ENCODE data around the gene PRDM16. TPM values are rescaled to one million over a fixed set of nuclear protein-coding genes. Genes with fewer than 3 reads are reported as not detected.
A peak's percentile ranks its signal among the peaks of the same experiment; 100 is the strongest.

The PRDM16 gene
- total RNA-seq, 1 donor from 2014 or later, result 0.43 TPM

GRCh38 chr1:3217979-3218679, 149.1 kb downstream of the PRDM16 start:
- Histone ChIP-seq H3K27ac (ENCODE audit: low read depth, low read length) (no peak overlapping the region), H2AFZ (ENCODE audit: low read depth, low read length) (no peak overlapping the region), H3K4me2 (ENCODE audit: low read length) (peak overlapping the region; percentile 80), H3K9ac (ENCODE audit: low read length) (no peak overlapping the region), H3K9me3 (ENCODE audit: insufficient read depth, low read depth, low read length) (no peaks in the 10 kb centered on the region), H3K4me3 (ENCODE audit: insufficient read depth, low read depth, low read length) (no peak overlapping the region), H3K36me3 (ENCODE audit: insufficient read depth, low read length) (no peaks in the 10 kb centered on the region), H3K79me2 (ENCODE audit: insufficient read depth, low read length) (no peaks in the 10 kb centered on the region), H3K4me1 (ENCODE audit: insufficient read depth, low read length) (peaks cover 23% of the 10 kb centered on the region), H4K20me1 (ENCODE audit: insufficient read depth, low read length) (peaks cover 62% of the 10 kb centered on the region), H3K27me3 (ENCODE audit: insufficient read depth, low read length) (peaks cover 16% of the 10 kb centered on the region)
- Mint-ChIP-seq H3K36me3 (ENCODE audit: low read depth, unreplicated experiment) (no peaks in the 10 kb centered on the region), H3K27me3 (ENCODE audit: low read depth, unreplicated experiment) (peaks cover 50% of the 10 kb centered on the region), H3K4me3 (ENCODE audit: unreplicated experiment) (no peak overlapping the region), H3K9me3 (ENCODE audit: unreplicated experiment) (peaks cover 2% of the 10 kb centered on the region), H3K4me1 (ENCODE audit: low read depth, unreplicated experiment) (peaks cover 6% of the 10 kb centered on the region), H3K27ac (ENCODE audit: unreplicated experiment) (no peak overlapping the region)
- no peak for TF ChIP-seq CTCF (IDR thresholded peaks at IDR 0.05; ENCODE audit: insufficient read depth, low read depth, low read length)
- no peak for TF ChIP-seq EZH2 (IDR thresholded peaks at IDR 0.05; ENCODE audit: insufficient read depth, low read length)
- FAIRE-seq (no peak), DNase-seq (ENCODE audit: low read depth) (no peak)

GRCh38 chr1:3219005-3219790, 150.2 kb downstream of the PRDM16 start:
- peaks cover 57% of the 10 kb centered on the region for H4K20me1 ChIP-seq (ENCODE audit: insufficient read depth, low read length)
- peaks cover 16% of the 10 kb centered on the region for H3K27me3 ChIP-seq (ENCODE audit: insufficient read depth, low read length)
- Mint-ChIP-seq H3K36me3 (ENCODE audit: low read depth, unreplicated experiment) (no peaks in the 10 kb centered on the region), H3K27me3 (ENCODE audit: low read depth, unreplicated experiment) (peaks cover 56% of the 10 kb centered on the region), H3K27ac (ENCODE audit: unreplicated experiment) (no peak overlapping the region), H3K4me3 (ENCODE audit: unreplicated experiment) (no peak overlapping the region), H3K4me1 (ENCODE audit: low read depth, unreplicated experiment) (peaks cover 6% of the 10 kb centered on the region), H3K9me3 (ENCODE audit: unreplicated experiment) (peaks cover 2% of the 10 kb centered on the region)
- no peak overlapping the region for H2AFZ ChIP-seq (ENCODE audit: low read depth, low read length)
- H3K79me2 ChIP-seq (ENCODE audit: insufficient read depth, low read length), result no peaks in the 10 kb centered on the region
- H3K4me3 ChIP-seq (ENCODE audit: insufficient read depth, low read depth, low read length), result no peak overlapping the region
- H3K9me3 ChIP-seq (ENCODE audit: insufficient read depth, low read depth, low read length), result no peaks in the 10 kb centered on the region
- H3K27ac ChIP-seq (ENCODE audit: low read depth, low read length), result no peak overlapping the region
- no peak overlapping the region for H3K9ac ChIP-seq (ENCODE audit: low read length)
- no peak for FAIRE-seq
- H3K4me1 ChIP-seq (ENCODE audit: insufficient read depth, low read length), result peaks cover 23% of the 10 kb centered on the region
- no peak for TF ChIP-seq CTCF (IDR thresholded peaks at IDR 0.05; ENCODE audit: insufficient read depth, low read depth, low read length)
- no peak for TF ChIP-seq EZH2 (IDR thresholded peaks at IDR 0.05; ENCODE audit: insufficient read depth, low read length)
- H3K36me3 ChIP-seq (ENCODE audit: insufficient read depth, low read length), result no peaks in the 10 kb centered on the region
- peak; percentile 79 for DNase-seq (ENCODE audit: low read depth)
- H3K4me2 ChIP-seq (ENCODE audit: low read length), result peak overlapping the region; percentile 80

Data from astrocyte (in vitro differentiated cells and primary cell).